HL-60 (cell line): Measurements from ENCODE around the gene REEP2.

Source experiments
- DNase-seq, 2 experiments: peaks; one replicate each; pipeline ENCODE4 v3.0.0-alpha.2; 2010 to 2020; ENCODE audit warnings: low read depth in 1 of 2, low spot score in 1 of 2
- H3K27ac ChIP-seq: fragments of 250-450 bp; sonication (Bioruptor Pico); replicated peaks from 2 replicates; pipeline ENCODE4 v1.5.1; 2020; ENCODE audit warnings: mild to moderate bottlenecking, moderate library complexity
- H3K27me3 ChIP-seq: fragments of 250-450 bp; sonication (Bioruptor Pico); 2 replicates; pipeline ENCODE4 v1.5.1; 2021; ENCODE audit warnings: mild to moderate bottlenecking, moderate library complexity; ENCODE audit not compliant: insufficient read depth, poor library complexity, severe bottlenecking
- H3K4me3 ChIP-seq: replicated peaks from 2 replicates; pipeline ENCODE4 v1.5.1; 2011; ENCODE audit warnings: mild to moderate bottlenecking, control low read depth, low read length; ENCODE audit not compliant: insufficient read depth
- GABPA ChIP-seq: IDR thresholded peaks from 2 replicates; pipeline ENCODE4 v1.6.1; 2012; ENCODE audit warnings: low read depth
- POLR2AphosphoS5 ChIP-seq: IDR thresholded peaks from 2 replicates; pipeline ENCODE4 v1.6.1; 2012; ENCODE audit warnings: low read depth
- SPI1 ChIP-seq: IDR thresholded peaks from 2 replicates; pipeline ENCODE4 v1.6.1; 2012; ENCODE audit warnings: low read depth, mild to moderate bottlenecking, borderline replicate concordance
- TF ChIP-seq, protein P1 (sequence below): IDR thresholded peaks from 2 replicates; pipeline ENCODE4 v1.6.1; 2012; ENCODE audit warnings: low read depth; ENCODE audit not compliant: insufficient replicate concordance
- TF ChIP-seq, protein P2 (sequence below): IDR thresholded peaks from one replicate; pipeline ENCODE4 v1.5.1; 2011; ENCODE audit warnings: low read length, control low read depth, inconsistent platforms; ENCODE audit not compliant: insufficient read depth

The REEP2 gene

DNA sequence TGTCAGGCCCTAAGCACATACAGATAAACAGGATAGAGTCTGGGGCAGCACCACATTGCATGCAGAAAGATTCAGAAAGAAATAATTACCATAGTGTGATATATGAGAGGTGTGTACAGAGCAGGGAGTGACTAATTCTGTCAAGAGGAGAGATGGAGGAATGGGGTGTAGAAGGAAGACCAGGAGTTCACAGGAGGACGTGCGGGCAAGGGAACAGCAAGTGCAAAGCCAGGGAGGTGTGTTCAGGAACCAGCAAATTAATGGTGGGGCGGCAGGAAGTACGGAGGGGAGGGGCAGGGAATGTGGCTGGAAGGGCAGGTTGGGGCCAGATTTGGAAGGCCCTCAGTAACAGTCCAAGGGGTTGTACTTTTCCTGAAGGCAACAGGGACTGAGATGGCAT is 43.8 kb downstream of the REEP2 start:
- DNase-seq: no peak
- TF ChIP-seq, protein P1, sequence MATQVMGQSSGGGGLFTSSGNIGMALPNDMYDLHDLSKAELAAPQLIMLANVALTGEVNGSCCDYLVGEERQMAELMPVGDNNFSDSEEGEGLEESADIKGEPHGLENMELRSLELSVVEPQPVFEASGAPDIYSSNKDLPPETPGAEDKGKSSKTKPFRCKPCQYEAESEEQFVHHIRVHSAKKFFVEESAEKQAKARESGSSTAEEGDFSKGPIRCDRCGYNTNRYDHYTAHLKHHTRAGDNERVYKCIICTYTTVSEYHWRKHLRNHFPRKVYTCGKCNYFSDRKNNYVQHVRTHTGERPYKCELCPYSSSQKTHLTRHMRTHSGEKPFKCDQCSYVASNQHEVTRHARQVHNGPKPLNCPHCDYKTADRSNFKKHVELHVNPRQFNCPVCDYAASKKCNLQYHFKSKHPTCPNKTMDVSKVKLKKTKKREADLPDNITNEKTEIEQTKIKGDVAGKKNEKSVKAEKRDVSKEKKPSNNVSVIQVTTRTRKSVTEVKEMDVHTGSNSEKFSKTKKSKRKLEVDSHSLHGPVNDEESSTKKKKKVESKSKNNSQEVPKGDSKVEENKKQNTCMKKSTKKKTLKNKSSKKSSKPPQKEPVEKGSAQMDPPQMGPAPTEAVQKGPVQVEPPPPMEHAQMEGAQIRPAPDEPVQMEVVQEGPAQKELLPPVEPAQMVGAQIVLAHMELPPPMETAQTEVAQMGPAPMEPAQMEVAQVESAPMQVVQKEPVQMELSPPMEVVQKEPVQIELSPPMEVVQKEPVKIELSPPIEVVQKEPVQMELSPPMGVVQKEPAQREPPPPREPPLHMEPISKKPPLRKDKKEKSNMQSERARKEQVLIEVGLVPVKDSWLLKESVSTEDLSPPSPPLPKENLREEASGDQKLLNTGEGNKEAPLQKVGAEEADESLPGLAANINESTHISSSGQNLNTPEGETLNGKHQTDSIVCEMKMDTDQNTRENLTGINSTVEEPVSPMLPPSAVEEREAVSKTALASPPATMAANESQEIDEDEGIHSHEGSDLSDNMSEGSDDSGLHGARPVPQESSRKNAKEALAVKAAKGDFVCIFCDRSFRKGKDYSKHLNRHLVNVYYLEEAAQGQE: no peak
- no peak for TF ChIP-seq POLR2AphosphoS5
- no peak for TF ChIP-seq SPI1
- no peak for TF ChIP-seq GABPA
- TF ChIP-seq, protein P2, sequence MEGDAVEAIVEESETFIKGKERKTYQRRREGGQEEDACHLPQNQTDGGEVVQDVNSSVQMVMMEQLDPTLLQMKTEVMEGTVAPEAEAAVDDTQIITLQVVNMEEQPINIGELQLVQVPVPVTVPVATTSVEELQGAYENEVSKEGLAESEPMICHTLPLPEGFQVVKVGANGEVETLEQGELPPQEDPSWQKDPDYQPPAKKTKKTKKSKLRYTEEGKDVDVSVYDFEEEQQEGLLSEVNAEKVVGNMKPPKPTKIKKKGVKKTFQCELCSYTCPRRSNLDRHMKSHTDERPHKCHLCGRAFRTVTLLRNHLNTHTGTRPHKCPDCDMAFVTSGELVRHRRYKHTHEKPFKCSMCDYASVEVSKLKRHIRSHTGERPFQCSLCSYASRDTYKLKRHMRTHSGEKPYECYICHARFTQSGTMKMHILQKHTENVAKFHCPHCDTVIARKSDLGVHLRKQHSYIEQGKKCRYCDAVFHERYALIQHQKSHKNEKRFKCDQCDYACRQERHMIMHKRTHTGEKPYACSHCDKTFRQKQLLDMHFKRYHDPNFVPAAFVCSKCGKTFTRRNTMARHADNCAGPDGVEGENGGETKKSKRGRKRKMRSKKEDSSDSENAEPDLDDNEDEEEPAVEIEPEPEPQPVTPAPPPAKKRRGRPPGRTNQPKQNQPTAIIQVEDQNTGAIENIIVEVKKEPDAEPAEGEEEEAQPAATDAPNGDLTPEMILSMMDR: no peak
- Histone ChIP-seq H3K27ac (no peak overlapping the region), H3K4me3 (no peak overlapping the region), H3K27me3 (no peaks in the 10 kb centered on the region)

DNA sequence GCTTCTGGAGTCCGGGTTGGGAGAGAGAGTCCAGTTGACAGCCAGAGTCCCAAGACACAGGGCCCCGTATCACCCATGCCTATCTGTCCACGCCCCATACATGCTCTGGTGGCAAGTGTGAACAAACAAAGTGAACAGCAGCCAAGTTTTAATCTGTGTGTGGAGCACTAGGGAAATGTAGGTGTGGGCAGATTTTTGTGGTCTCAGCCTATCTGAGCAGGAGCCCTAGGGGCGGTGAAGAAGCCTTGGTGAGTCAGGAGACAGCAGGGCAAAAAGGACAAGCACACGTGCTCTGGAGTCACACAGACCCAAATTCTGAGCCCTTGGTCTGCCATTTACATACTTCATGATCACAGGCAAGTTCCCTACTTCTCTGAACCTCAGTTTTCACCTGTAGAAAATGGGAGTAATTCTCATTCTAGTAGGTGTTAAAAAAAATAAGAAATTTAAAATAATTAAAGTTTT is 49.7 kb downstream of the REEP2 start:
- H3K27ac ChIP-seq: no peak overlapping the region

DNA sequence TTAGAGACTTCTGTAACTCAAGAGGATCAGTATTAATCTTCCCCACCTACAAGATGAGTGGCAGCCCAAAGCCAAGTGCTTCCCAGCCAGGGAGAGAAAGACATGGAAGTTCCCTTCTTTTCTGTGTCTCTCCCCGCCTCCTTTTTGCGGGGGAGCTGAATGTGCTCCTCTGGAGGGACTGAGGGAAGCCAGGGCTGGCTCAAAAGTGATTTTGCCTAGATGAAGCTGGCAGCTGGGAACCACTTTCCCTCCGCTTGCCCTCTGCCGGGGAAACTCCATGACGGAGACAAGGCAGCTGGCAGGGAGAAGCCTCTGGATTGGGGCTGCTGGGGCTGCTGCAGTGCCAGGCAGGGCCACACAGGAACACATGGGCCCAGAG is 50.8 kb downstream of the REEP2 start:
- Histone ChIP-seq H3K27me3 (no peaks in the 10 kb centered on the region), H3K4me3 (no peak overlapping the region), H3K27ac (no peak overlapping the region)
- TF ChIP-seq SPI1 (no peak), POLR2AphosphoS5 (no peak), GABPA (no peak)
- TF ChIP-seq, protein P2: no peak
- TF ChIP-seq, protein P1: no peak
- no peak for DNase-seq

More for the DNA sequence above, 49.7 kb downstream of the REEP2 start:
- Histone ChIP-seq H3K4me3 (no peak overlapping the region), H3K27me3 (no peaks in the 10 kb centered on the region)
- TF ChIP-seq, protein P2: no peak
- no peak for TF ChIP-seq POLR2AphosphoS5
- TF ChIP-seq SPI1: no peak
- no peak for TF ChIP-seq GABPA
- TF ChIP-seq, protein P1: no peak
- no peak for DNase-seq
